NCI-H2196 treated with DMSO at 0.1 percent for 48 hours (cell line): Measurements from ENCODE around the gene OR9A2.
"Not testable (repeated sequence)": the region's sequence is repeated elsewhere in the genome, so short reads cannot be mapped to it uniquely, and the experiment has no call there.

Experiments
- DNase-seq: peaks from one replicate; lab custom pipeline; 2025; ENCODE audit not compliant: unreplicated experiment; lab: John Stamatoyannopoulos, UW

OR9A2 gene

DNA sequence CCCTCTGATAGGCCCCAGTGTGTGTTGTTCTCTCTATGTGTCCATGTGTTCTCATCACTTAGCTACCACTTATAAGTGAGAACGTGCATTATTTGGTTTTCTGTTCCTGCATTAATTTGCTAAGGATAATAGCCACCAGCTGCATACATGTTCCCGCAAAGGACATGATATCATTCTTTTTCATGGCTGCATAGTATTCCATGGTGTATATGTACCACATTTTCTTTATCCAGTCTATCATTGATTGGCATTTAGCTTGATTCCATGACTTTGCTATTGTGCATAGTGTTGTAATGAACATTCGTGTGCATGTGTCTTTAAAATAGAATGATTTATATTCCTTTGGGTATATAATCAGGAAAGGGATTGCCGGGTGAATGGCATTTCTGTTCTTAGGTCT lies 48.5 kb downstream of the OR9A2 start:
- not testable (repeated sequence) for DNase-seq
